Left ventricle myocardium inferior (tissue), 1 donor: ENCODE measurements around the gene TSHZ2. TPM values are rescaled to one million over a fixed set of nuclear protein-coding genes. Genes with fewer than 3 reads are reported as not detected.

Experiments used
- DNase-seq: peaks from one replicate; pipeline ENCODE4 v3.0.0-alpha.2; 2020
- H3K27ac ChIP-seq: fragments of 200-600 bp; replicated peaks from 2 replicates; pipeline ENCODE4 v1.8.0; 2021
- H3K27me3 ChIP-seq: fragments of 200-600 bp; 2 replicates; pipeline ENCODE4 v1.8.0; 2021; ENCODE audit warnings: low read depth
- H3K36me3 ChIP-seq: fragments of 200-600 bp; 2 replicates; pipeline ENCODE4 v1.8.0; 2021
- H3K4me1 ChIP-seq: fragments of 200-600 bp; 2 replicates; pipeline ENCODE4 v1.8.0; 2021
- H3K4me3 ChIP-seq: fragments of 200-600 bp; 2 replicates; pipeline ENCODE4 v1.8.0; 2021; ENCODE audit warnings: mild to moderate bottlenecking, moderate library complexity
- H3K9me3 ChIP-seq: fragments of 200-600 bp; replicated peaks from 2 replicates; pipeline ENCODE4 v1.8.0; 2021
- intact Hi-C: fragments of 100-400 bp; cut with micrococcal nuclease; formaldehyde crosslinking; loops from one replicate; pipeline ENCODE4 v1.11.0; 2022
- total RNA-seq: library from RNA; stranded (reverse); fragmentation: NEBNext Ultra II Directional; extraction: Animal tissue kit (Norgen Biotek cat#: 25700); gene quantifications from one replicate; pipeline ENCODE4 v1.2.1, GENCODE V29; 2021
- TF ChIP-seq, protein P1 (sequence below): fragments of 200-600 bp; IDR thresholded peaks from 2 replicates; pipeline ENCODE4 v1.8.0; 2021; ENCODE audit warnings: antibody characterized with exemption, mild to moderate bottlenecking, borderline replicate concordance
- donor health status: DM: no; HTN: yes; CAD: no; lungs with severe emphysema.

TSHZ2 gene
- total RNA-seq, 1 donor from 2014 or later: 3.1 TPM

DNA sequence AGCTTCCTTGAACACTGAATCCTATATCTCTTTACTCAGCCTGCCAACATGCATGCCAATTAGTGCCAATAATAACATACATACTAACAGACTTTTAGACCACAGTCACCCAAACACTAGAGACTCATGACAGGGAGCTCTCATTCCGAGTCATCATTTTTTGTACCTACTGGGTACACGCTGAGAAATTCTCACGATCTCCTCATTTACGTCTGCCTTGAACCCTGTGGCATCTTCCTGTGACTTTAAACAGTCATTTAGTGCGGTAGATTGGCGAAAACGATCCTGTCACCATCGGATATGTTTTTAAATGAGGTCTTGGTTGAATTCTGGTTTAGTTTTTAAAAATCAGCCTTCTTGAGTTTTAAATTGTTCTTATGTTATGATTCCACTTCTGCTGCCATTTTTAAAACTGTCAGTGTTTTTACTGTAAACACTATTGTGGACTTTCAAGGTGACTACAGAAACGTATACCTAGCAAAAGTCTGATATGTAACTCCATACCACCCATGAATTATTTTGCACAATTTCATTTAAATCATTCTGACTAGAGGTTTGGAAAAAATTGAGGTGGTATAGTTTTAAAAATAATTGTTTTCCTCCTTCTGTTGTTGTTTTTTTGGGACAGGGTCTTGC lies 275.4 kb downstream of the TSHZ2 start:
- Histone ChIP-seq H3K4me1 (no peaks in the 10 kb centered on the region), H3K27me3 (no peaks in the 10 kb centered on the region), H3K36me3 (no peaks in the 10 kb centered on the region), H3K27ac (no peak overlapping the region), H3K9me3 (no peaks in the 10 kb centered on the region), H3K4me3 (no peak overlapping the region)
- no peak for DNase-seq
- intact Hi-C loops: no loop called here
- TF ChIP-seq, protein P1, sequence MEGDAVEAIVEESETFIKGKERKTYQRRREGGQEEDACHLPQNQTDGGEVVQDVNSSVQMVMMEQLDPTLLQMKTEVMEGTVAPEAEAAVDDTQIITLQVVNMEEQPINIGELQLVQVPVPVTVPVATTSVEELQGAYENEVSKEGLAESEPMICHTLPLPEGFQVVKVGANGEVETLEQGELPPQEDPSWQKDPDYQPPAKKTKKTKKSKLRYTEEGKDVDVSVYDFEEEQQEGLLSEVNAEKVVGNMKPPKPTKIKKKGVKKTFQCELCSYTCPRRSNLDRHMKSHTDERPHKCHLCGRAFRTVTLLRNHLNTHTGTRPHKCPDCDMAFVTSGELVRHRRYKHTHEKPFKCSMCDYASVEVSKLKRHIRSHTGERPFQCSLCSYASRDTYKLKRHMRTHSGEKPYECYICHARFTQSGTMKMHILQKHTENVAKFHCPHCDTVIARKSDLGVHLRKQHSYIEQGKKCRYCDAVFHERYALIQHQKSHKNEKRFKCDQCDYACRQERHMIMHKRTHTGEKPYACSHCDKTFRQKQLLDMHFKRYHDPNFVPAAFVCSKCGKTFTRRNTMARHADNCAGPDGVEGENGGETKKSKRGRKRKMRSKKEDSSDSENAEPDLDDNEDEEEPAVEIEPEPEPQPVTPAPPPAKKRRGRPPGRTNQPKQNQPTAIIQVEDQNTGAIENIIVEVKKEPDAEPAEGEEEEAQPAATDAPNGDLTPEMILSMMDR: no peak

- Histone ChIP-seq H3K27me3 (no peaks in the 10 kb centered on the region), H3K4me3 (no peak overlapping the region), H3K27ac (no peak overlapping the region), H3K9me3 (no peaks in the 10 kb centered on the region), H3K4me1 (no peaks in the 10 kb centered on the region), H3K36me3 (no peaks in the 10 kb centered on the region)
- intact Hi-C loops: no loop called here
- DNase-seq: no peak
- TF ChIP-seq, protein P1: no peak
These were observed 278.3 kb downstream of the TSHZ2 start for GRCh38 chr20:53250456-53250855.

GRCh38 chr20:53252002-53252401 lies 279.8 kb downstream of the TSHZ2 start:
- Histone ChIP-seq H3K27ac (no peak overlapping the region), H3K27me3 (no peaks in the 10 kb centered on the region), H3K36me3 (no peaks in the 10 kb centered on the region), H3K4me3 (no peak overlapping the region), H3K4me1 (no peaks in the 10 kb centered on the region), H3K9me3 (no peaks in the 10 kb centered on the region)
- TF ChIP-seq, protein P1: no peak
- DNase-seq: no peak
- intact Hi-C loops: no loop called here

GRCh38 chr20:53253668-53254067 lies 281.5 kb downstream of the TSHZ2 start:
- H3K27me3 ChIP-seq: no peaks in the 10 kb centered on the region
- DNase-seq: no peak
- H3K4me1 ChIP-seq: no peaks in the 10 kb centered on the region
- intact Hi-C loops: no loop called here
- no peaks in the 10 kb centered on the region for H3K9me3 ChIP-seq
- no peak overlapping the region for H3K4me3 ChIP-seq
- H3K36me3 ChIP-seq: no peaks in the 10 kb centered on the region
- no peak overlapping the region for H3K27ac ChIP-seq
- TF ChIP-seq, protein P1: no peak

GRCh38 chr20:53255102-53255710 lies 283.0 kb downstream of the TSHZ2 start:
- intact Hi-C loops: no loop called here
- Histone ChIP-seq H3K4me3 (no peak overlapping the region), H3K9me3 (no peaks in the 10 kb centered on the region), H3K4me1 (no peaks in the 10 kb centered on the region), H3K27me3 (no peaks in the 10 kb centered on the region), H3K27ac (no peak overlapping the region), H3K36me3 (no peaks in the 10 kb centered on the region)
- DNase-seq: no peak
- TF ChIP-seq, protein P1: no peak
